Gastroesophageal sphincter (tissue), 4 donors: ENCODE data around the gene PDIA5. TPM values are rescaled to one million over a fixed set of nuclear protein-coding genes. Genes with fewer than 3 reads are reported as not detected.

Experiments
- ATAC-seq: fragments of 150-250 bp; one replicate; pipeline ENCODE4 v1.9.1; 2016; ENCODE audit warnings: mild to moderate bottlenecking, moderate library complexity
- H3K27ac ChIP-seq, 4 donors: fragments of 200-600 bp; sonication (generic) in 3 of 4; 1 replicate in 3 of 4; 2 replicates in 1 of 4; pipeline ENCODE4 v1.5.1; 2016 to 2019
- H3K27me3 ChIP-seq: fragments of 200-600 bp; sonication (generic); one replicate; pipeline ENCODE4 v1.5.1; 2019
- H3K36me3 ChIP-seq, 2 donors: fragments of 200-600 bp; sonication (generic); one replicate each; pipeline ENCODE4 v1.5.1; 2019; ENCODE audit warnings: control low read depth in 1 of 2
- H3K4me1 ChIP-seq, 3 donors: fragments of 200-600 bp; sonication (generic); 1 replicate in 2 of 3; 2 replicates in 1 of 3; pipeline ENCODE4 v1.5.1; 2016 to 2019; ENCODE audit warnings: control low read depth in 2 of 3
- H3K4me3 ChIP-seq, 2 donors: fragments of 200-600 bp; sonication (generic); one replicate each; pipeline ENCODE4 v1.5.1; 2019; ENCODE audit warnings: mild to moderate bottlenecking in 1 of 2, moderate library complexity in 1 of 2
- H3K9me3 ChIP-seq, 3 donors: fragments of 200-600 bp; sonication (generic); one replicate each; pipeline ENCODE4 v1.5.1; 2017 to 2019; ENCODE audit warnings: control low read depth in 2 of 3
- CTCF ChIP-seq, 4 experiments: fragments of 200-600 bp in 2 of 4; fragments of 450-650 bp in 2 of 4; sonication (generic) in 1 of 4; IDR thresholded peaks; one replicate each; pipeline ENCODE4 v1.5.1; 2017 to 2019; ENCODE audit warnings: antibody characterized with exemption in 4 of 4, mild to moderate bottlenecking in 2 of 4, moderate library complexity in 2 of 4
- EP300 ChIP-seq: sonication (generic); formaldehyde crosslinking; IDR thresholded peaks from one replicate; pipeline ENCODE4 v1.6.1; 2017; ENCODE audit warnings: antibody characterized with exemption, mild to moderate bottlenecking
- POLR2A ChIP-seq, 2 donors: fragments of 450-650 bp; IDR thresholded peaks; one replicate each; pipeline ENCODE4 v1.6.1; 2017; ENCODE audit warnings: antibody characterized with exemption in 2 of 2, mild to moderate bottlenecking in 2 of 2, moderate library complexity in 1 of 2
- POLR2AphosphoS5 ChIP-seq: sonication (generic); formaldehyde crosslinking; IDR thresholded peaks from one replicate; pipeline ENCODE4 v1.6.1; 2017; ENCODE audit warnings: antibody characterized with exemption
- WGBS, 2 donors: methylation state at CpG; one replicate each; pipeline ENCODE4 v1.1.5; 2018; ENCODE audit warnings: low coverage in 1 of 2; 5-methylcytosine and 5-hydroxymethylcytosine counted together
- total RNA-seq, 4 donors: library from RNA; depleted of rRNA; stranded (reverse); fragments of >200 nt; gene quantifications; one replicate each; pipeline ENCODE4 v1.1.0, GENCODE V29; 2016

The PDIA5 gene
- total RNA-seq, 4 donors from 2014 or later, result 9.0 to 19.8 (median 16.9) TPM

- TF ChIP-seq POLR2A (IDR thresholded peaks at IDR 0.05) (no peak), EP300 (no peak), POLR2AphosphoS5 (no peak), CTCF (IDR thresholded peaks at IDR 0.05) (no peak)
- Histone ChIP-seq H3K36me3 (peaks cover 0 to 20% of the 10 kb centered on the region in 2 donors), H3K27ac (peak overlapping the region in 1 of 4 donors; percentile 77), H3K4me1 (peaks cover 11 to 85% (median 43%) of the 10 kb centered on the region in 3 donors), H3K4me3 (no peak overlapping the region), H3K9me3 (no peaks in the 10 kb centered on the region), H3K27me3 (no peaks in the 10 kb centered on the region)
- ATAC-seq, result no peak
- WGBS, 2 donors, result 90 to 92% methylated on average over 2 of the region's 2 CpGs
Observed at GRCh38 chr3:123088387-123088786, 21.6 kb downstream of the PDIA5 start.

- H3K4me1 ChIP-seq, result peaks cover 2 to 81% (median 30%) of the 10 kb centered on the region in 3 donors
- no peak for TF ChIP-seq CTCF (IDR thresholded peaks at IDR 0.05)
- TF ChIP-seq EP300, result no peak
- TF ChIP-seq POLR2A (IDR thresholded peaks at IDR 0.05), result no peak
- TF ChIP-seq POLR2AphosphoS5, result peak; percentile 68
- H3K27me3 ChIP-seq, result no peaks in the 10 kb centered on the region
- H3K4me3 ChIP-seq, result no peak overlapping the region
- H3K36me3 ChIP-seq, result peaks cover 0 to 25% of the 10 kb centered on the region in 2 donors
- no peaks in the 10 kb centered on the region for H3K9me3 ChIP-seq
- no CpG with 5 or more reads among the region's 12 CpGs for WGBS, 2 donors
- ATAC-seq, result peak; percentile 68
- H3K27ac ChIP-seq, result peak overlapping the region; percentile 23 to 86 (median 80)
Observed at GRCh38 chr3:123089611-123090331, 22.9 kb downstream of the PDIA5 start.

- 25 to 89% methylated on average over 1 to 7 of the region's 12 CpGs for WGBS, 2 donors
- Histone ChIP-seq H3K9me3 (no peaks in the 10 kb centered on the region), H3K36me3 (peaks cover 0 to 25% of the 10 kb centered on the region in 2 donors), H3K27ac (peak overlapping the region in 3 of 4 donors; percentile 76 to 86 (median 84)), H3K4me3 (no peak overlapping the region), H3K4me1 (peaks cover 2 to 79% (median 19%) of the 10 kb centered on the region in 3 donors), H3K27me3 (no peaks in the 10 kb centered on the region)
- no peak for TF ChIP-seq CTCF (IDR thresholded peaks at IDR 0.05)
- no peak for TF ChIP-seq POLR2A (IDR thresholded peaks at IDR 0.05)
- no peak for TF ChIP-seq POLR2AphosphoS5
- TF ChIP-seq EP300, result no peak
- no peak for ATAC-seq
Observed at GRCh38 chr3:123090728-123091531, 24.1 kb downstream of the PDIA5 start.

GRCh38 chr3:123092243-123092642 lies 25.4 kb downstream of the PDIA5 start:
- H3K4me1 ChIP-seq, result peaks cover 2 to 79% (median 31%) of the 10 kb centered on the region in 3 donors

More at GRCh38 chr3:123092243-123092642, 25.4 kb downstream of the PDIA5 start:
- no peaks in the 10 kb centered on the region for H3K9me3 ChIP-seq
- H3K27me3 ChIP-seq, result no peaks in the 10 kb centered on the region
- peaks cover 0 to 25% of the 10 kb centered on the region in 2 donors for H3K36me3 ChIP-seq
- peak overlapping the region in 1 of 4 donors; percentile 86 for H3K27ac ChIP-seq
- TF ChIP-seq EP300, result no peak
- TF ChIP-seq POLR2A (IDR thresholded peaks at IDR 0.05), result no peak
- TF ChIP-seq CTCF (IDR thresholded peaks at IDR 0.05), result no peak
- TF ChIP-seq POLR2AphosphoS5, result no peak
- no peak for ATAC-seq
- no peak overlapping the region for H3K4me3 ChIP-seq
- WGBS, 2 donors, result 93 to 100% methylated on average over 2 of the region's 3 CpGs
